PC-9 (cell line): Measurements from ENCODE around the gene TUBA1C.
A peak's percentile ranks its signal among the peaks of the same experiment; 100 is the strongest.

ENCODE experiments used
- EZH2 ChIP-seq: fragments of 200-600 bp; sonication (generic); IDR thresholded peaks from 2 replicates; pipeline ENCODE4 v1.8.0; 2017; ENCODE audit warnings: antibody characterized with exemption, low read depth
- TF ChIP-seq, protein P1 (sequence below): fragments of 200-600 bp; sonication (generic); conservative IDR thresholded peaks from 2 replicates; pipeline ENCODE4 v1.6.1; 2017; ENCODE audit warnings: mixed run types, antibody characterized with exemption, mild to moderate bottlenecking, moderate library complexity

- TF ChIP-seq, protein P1, sequence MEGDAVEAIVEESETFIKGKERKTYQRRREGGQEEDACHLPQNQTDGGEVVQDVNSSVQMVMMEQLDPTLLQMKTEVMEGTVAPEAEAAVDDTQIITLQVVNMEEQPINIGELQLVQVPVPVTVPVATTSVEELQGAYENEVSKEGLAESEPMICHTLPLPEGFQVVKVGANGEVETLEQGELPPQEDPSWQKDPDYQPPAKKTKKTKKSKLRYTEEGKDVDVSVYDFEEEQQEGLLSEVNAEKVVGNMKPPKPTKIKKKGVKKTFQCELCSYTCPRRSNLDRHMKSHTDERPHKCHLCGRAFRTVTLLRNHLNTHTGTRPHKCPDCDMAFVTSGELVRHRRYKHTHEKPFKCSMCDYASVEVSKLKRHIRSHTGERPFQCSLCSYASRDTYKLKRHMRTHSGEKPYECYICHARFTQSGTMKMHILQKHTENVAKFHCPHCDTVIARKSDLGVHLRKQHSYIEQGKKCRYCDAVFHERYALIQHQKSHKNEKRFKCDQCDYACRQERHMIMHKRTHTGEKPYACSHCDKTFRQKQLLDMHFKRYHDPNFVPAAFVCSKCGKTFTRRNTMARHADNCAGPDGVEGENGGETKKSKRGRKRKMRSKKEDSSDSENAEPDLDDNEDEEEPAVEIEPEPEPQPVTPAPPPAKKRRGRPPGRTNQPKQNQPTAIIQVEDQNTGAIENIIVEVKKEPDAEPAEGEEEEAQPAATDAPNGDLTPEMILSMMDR = peak; percentile 93
- TF ChIP-seq EZH2 = no peak
Measured at GRCh38 chr12:49288412-49288853, 23.6 kb downstream of the TUBA1C start.
